LNCaP clone FGC (cell line): Measurements from ENCODE around the gene CDKAL1.

Source experiments
- DNase-seq: peaks from one replicate; pipeline ENCODE4 v3.0.0-alpha.2; 2011; ENCODE audit warnings: low read depth
- H3K4me3 ChIP-seq: 2 replicates; pipeline ENCODE4 v1.5.1; 2011; ENCODE audit warnings: mild to moderate bottlenecking, low read depth, low read length, control low read depth
- TF ChIP-seq, protein P1 (sequence below): IDR thresholded peaks from 2 replicates; pipeline ENCODE4 v1.5.1; 2012; ENCODE audit warnings: mild to moderate bottlenecking; ENCODE audit not compliant: control insufficient read depth, insufficient read depth; ENCODE audit errors: extremely low read depth

Gene CDKAL1

DNA sequence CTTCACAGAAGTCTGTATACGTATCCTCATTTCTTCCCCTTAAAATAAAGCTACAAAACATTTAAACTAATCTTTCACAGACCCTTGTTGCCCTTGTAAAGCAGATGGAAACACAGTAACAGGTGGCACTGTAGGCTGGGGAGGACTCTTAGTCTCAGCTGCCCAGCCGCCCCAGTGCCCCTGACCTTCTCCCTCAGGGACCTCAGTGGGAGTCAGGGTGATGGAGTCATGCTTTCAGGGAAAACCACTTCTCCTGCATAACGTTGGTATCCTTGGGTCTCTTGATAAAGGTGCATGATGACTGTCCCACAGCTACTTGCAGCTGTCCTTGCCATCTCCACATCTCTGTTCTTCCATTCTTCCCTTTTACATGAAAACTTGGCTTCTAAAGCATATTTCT lies 198.6 kb downstream of the CDKAL1 start:
- no peak for DNase-seq
- H3K4me3 ChIP-seq: no peak overlapping the region
- TF ChIP-seq, protein P1, sequence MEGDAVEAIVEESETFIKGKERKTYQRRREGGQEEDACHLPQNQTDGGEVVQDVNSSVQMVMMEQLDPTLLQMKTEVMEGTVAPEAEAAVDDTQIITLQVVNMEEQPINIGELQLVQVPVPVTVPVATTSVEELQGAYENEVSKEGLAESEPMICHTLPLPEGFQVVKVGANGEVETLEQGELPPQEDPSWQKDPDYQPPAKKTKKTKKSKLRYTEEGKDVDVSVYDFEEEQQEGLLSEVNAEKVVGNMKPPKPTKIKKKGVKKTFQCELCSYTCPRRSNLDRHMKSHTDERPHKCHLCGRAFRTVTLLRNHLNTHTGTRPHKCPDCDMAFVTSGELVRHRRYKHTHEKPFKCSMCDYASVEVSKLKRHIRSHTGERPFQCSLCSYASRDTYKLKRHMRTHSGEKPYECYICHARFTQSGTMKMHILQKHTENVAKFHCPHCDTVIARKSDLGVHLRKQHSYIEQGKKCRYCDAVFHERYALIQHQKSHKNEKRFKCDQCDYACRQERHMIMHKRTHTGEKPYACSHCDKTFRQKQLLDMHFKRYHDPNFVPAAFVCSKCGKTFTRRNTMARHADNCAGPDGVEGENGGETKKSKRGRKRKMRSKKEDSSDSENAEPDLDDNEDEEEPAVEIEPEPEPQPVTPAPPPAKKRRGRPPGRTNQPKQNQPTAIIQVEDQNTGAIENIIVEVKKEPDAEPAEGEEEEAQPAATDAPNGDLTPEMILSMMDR: no peak

DNA sequence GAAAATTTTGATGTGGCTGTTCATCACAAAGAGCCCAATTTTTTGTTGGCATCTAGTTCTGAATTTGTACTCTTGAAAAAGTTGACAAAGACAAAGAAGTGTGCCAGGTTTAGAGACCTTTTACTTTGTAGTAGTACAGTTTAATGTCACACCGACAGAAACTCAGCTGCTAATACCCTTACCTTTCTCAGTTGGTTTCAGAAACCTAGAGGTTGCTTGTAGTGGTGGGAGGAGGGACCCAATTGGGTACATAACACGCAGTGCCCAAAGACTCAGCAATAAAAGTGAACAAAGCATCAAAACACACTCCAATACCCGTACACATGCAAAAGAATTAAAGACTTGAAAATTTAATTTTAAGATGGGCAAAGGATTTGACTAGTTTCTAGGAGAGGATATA lies 203.7 kb downstream of the CDKAL1 start:
- DNase-seq: no peak
- TF ChIP-seq, protein P1: no peak
- H3K4me3 ChIP-seq: no peak overlapping the region

DNA sequence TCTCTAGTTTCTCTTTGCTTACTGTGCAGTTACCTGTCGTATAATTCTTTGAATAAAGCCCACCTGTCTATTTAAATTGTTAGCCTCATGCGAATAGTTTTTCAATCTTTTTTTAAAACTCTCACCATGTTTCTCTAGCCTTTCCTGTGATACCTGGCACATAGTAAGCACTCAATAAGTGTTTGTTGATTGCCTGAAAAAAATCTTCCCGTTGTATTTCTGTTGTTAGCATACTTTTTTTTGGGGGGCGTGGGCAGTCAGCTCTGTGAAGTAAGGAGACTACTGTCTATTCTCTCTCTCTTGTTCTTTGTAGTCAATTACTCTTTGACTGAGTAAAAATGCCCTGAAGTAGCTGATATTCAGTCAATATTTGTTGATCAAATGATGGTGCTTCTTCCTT lies 205.8 kb downstream of the CDKAL1 start:
- DNase-seq: no peak
- TF ChIP-seq, protein P1: no peak
- no peak overlapping the region for H3K4me3 ChIP-seq

DNA sequence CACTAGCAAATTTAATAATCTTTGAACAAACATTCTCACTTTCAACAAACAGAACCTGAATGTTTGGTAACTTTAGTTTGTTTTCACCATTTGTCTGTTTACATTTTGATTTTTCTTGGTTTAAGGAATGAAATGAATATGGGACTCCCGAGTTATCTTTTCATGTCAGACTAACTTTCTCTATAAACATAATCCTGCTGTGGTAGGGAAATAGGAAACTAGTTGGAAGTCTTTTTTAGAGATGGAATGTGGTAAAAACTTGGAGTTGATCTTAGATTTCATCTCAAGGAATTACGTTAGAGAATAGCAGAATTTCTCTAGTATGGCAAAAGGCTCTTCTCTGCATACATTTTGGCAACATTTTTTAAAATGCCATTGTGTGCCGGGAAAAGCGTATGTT lies 206.5 kb downstream of the CDKAL1 start:
- TF ChIP-seq, protein P1: no peak
- H3K4me3 ChIP-seq: no peak overlapping the region
- DNase-seq: peak; percentile 32

DNA sequence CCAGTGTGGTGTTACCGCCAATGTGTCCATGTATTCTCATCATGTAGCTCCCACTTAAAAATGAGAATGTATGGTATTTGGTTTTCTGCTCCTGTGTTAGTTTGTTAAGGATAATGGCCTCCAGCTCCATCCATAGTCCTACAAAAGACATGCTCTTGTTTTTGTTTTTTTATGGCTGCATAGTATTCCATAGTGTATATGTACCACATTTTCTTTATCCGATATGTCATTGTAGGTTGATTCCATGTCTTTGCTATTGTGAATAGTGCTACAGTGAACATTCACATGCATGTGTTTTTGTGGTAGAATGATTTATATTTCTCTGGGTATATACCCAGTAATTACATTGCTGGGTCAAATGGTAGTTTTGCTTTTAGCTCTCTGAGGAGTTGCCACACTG lies 207.2 kb downstream of the CDKAL1 start:
- H3K4me3 ChIP-seq: no peak overlapping the region
- TF ChIP-seq, protein P1: no peak
- no peak for DNase-seq

DNA sequence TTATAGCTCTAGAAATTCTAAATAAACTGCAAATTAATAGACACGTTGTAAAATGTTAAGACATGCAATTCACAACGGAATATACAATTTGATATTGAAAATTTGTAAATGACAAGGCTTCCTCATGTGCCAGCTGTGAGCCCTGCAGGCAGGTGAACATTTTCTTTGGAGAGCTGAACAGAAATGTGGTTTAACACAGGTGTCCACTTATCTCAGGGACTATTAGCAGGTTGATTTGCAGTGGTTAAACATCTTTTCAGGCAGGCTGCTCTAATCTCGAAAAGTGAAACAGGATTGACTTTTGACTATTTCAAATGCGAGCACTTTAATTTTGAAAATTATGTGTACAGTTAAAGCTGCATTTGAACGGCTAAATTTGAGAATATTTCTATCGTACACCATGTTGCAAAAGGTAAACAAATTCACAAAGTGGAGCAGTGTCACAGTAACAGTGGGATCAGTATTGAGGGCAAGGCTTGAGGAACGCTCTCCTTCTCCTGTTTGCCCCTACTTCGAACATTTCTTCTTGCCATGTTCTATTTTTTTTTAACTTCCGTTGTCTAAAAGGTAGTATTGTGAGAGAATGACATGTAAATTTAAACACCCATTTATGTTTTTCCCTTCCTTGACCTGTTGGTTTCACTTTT lies 210.8 kb downstream of the CDKAL1 start:
- H3K4me3 ChIP-seq: no peak overlapping the region
- TF ChIP-seq, protein P1: no peak
- DNase-seq: no peak

DNA sequence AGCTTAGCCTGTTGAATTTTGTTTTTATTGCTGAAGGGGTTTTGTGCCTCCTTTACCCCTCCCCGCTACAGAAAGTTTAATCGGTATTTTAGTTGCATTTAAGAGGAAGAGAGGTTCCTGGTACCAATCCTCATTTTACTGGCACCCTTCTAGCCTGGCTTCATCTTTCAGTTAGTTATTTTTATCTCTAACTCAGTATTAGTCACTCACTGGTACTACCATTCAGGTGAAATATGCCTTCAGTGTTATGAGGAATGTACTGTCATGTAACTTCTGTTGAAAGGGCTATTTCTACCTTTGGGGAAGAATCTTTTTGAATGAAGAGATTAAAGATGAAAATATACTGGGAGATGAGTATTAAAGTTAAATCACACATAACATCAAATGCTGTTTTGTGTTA lies 211.8 kb downstream of the CDKAL1 start:
- DNase-seq: no peak
- TF ChIP-seq, protein P1: no peak
- no peak overlapping the region for H3K4me3 ChIP-seq
